Stomach (tissue), 4 donors: Measurements from ENCODE around the gene CATSPER3.

ENCODE experiments used
- EP300 ChIP-seq: sonication (generic); formaldehyde crosslinking; IDR thresholded peaks from one replicate; pipeline ENCODE4 v1.6.1; 2017; ENCODE audit warnings: antibody characterized with exemption
- POLR2A ChIP-seq, 4 donors: fragments of 450-650 bp; IDR thresholded peaks; one replicate each; pipeline ENCODE4 v1.6.1; 2016; ENCODE audit warnings: antibody characterized with exemption in 4 of 4, control low read depth in 2 of 4, mild to moderate bottlenecking in 1 of 4, moderate library complexity in 1 of 4
- TF ChIP-seq, protein P1 (sequence below), 7 experiments: fragments of 450-650 bp in 4 of 7; fragments of 200-600 bp in 3 of 7; sonication (generic) in 3 of 7; IDR thresholded peaks; one replicate each; pipeline ENCODE4 v1.5.1; 2016 to 2019; ENCODE audit warnings: antibody characterized with exemption in 7 of 7, control low read depth in 2 of 7, mild to moderate bottlenecking in 1 of 7

DNA sequence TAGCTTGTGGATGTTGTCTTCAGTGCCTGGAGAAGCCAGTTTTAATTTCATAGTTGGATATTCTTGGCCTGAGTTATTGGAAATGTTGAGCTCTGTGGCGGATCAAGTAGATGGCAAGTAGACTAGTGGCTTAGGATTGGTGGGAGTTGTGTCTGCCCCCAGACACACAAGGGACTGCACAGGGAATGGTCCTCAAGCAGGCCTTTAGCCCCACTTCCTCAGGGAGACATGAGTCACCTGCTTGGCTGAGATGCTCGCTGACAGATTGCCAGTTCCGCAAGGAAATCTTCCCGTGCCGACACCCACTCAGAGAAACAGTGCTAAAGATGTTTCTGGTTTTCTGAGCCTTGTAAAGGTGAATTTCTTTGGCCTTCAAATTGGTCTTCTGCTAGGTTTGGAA is 18.8 kb upstream of the CATSPER3 start:
- TF ChIP-seq POLR2A (IDR thresholded peaks at IDR 0.05) (no peak), EP300 (no peak)
- TF ChIP-seq, protein P1, sequence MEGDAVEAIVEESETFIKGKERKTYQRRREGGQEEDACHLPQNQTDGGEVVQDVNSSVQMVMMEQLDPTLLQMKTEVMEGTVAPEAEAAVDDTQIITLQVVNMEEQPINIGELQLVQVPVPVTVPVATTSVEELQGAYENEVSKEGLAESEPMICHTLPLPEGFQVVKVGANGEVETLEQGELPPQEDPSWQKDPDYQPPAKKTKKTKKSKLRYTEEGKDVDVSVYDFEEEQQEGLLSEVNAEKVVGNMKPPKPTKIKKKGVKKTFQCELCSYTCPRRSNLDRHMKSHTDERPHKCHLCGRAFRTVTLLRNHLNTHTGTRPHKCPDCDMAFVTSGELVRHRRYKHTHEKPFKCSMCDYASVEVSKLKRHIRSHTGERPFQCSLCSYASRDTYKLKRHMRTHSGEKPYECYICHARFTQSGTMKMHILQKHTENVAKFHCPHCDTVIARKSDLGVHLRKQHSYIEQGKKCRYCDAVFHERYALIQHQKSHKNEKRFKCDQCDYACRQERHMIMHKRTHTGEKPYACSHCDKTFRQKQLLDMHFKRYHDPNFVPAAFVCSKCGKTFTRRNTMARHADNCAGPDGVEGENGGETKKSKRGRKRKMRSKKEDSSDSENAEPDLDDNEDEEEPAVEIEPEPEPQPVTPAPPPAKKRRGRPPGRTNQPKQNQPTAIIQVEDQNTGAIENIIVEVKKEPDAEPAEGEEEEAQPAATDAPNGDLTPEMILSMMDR (IDR thresholded peaks at IDR 0.05): no peak
